CD8-positive, alpha-beta memory T cell (primary cell): Measurements from ENCODE around the gene MYORG. TPM values are rescaled to one million over a fixed set of nuclear protein-coding genes. Genes with fewer than 3 reads are reported as not detected.
"Not testable (repeated sequence)": the region's sequence is repeated elsewhere in the genome, so short reads cannot be mapped to it uniquely, and the experiment has no call there.

ENCODE experiments used
- CTCF ChIA-PET: fragments of 350-600 bp; sonication (Branson Sonifier 250); formaldehyde crosslinking; loops from one replicate; lab custom pipeline; 2021; ENCODE audit warnings: antibody characterized with exemption; lab: Charles Lee
- POLR2A ChIA-PET: fragments of 350-600 bp; sonication (Branson Sonifier 250); formaldehyde crosslinking; loops from one replicate; lab custom pipeline; 2021; ENCODE audit warnings: antibody characterized with exemption; lab: Charles Lee
- DNase-seq, 5 donors: peaks; one replicate each; pipeline versions ENCODE4 v3.0.0 to v3.0.0-alpha.2; 2020 to 2022; ENCODE audit warnings: mixed read lengths in 1 of 5
- H3K27ac ChIP-seq: one replicate; pipeline ENCODE4 v1.7.0; 2013; ENCODE audit warnings: low read depth, mild to moderate bottlenecking, low read length, moderate library complexity
- H3K27me3 ChIP-seq: 2 replicates; pipeline ENCODE4 v1.7.0; 2013; ENCODE audit warnings: low read length, mild to moderate bottlenecking; ENCODE audit not compliant: insufficient read depth, poor library complexity, severe bottlenecking
- H3K36me3 ChIP-seq: 2 replicates; pipeline ENCODE4 v1.7.0; 2013; ENCODE audit warnings: mild to moderate bottlenecking, low read length, moderate library complexity; ENCODE audit not compliant: insufficient read depth
- H3K4me1 ChIP-seq: 2 replicates; pipeline ENCODE4 v1.7.0; 2013; ENCODE audit warnings: mild to moderate bottlenecking, low read length, moderate library complexity; ENCODE audit not compliant: insufficient read depth
- H3K4me3 ChIP-seq: 2 replicates; pipeline ENCODE4 v1.7.0; 2013; ENCODE audit warnings: mild to moderate bottlenecking, low read length
- H3K9me3 ChIP-seq: 2 replicates; pipeline ENCODE4 v1.7.0; 2013; ENCODE audit warnings: mild to moderate bottlenecking, low read length
- H3K27ac Mint-ChIP-seq, 8 donors: one replicate each; pipeline ENCODE4 v1.8.0; 2020 to 2021; ENCODE audit warnings: mixed read lengths in 8 of 8, mild to moderate bottlenecking in 6 of 8, inconsistent platforms in 3 of 8, moderate library complexity in 3 of 8
- H3K27me3 Mint-ChIP-seq, 2 donors: one replicate each; pipeline ENCODE4 v1.8.0; 2020 to 2021; ENCODE audit warnings: mixed read lengths in 2 of 2, mild to moderate bottlenecking in 1 of 2, moderate library complexity in 1 of 2
- H3K36me3 Mint-ChIP-seq, 3 donors: one replicate each; pipeline ENCODE4 v1.8.0; 2020 to 2021; ENCODE audit warnings: mixed read lengths in 3 of 3, inconsistent platforms in 1 of 3, mild to moderate bottlenecking in 1 of 3
- H3K4me1 Mint-ChIP-seq, 3 donors: one replicate each; pipeline ENCODE4 v1.8.0; 2020 to 2021; ENCODE audit warnings: mixed read lengths in 3 of 3, inconsistent platforms in 1 of 3, mild to moderate bottlenecking in 1 of 3
- H3K4me3 Mint-ChIP-seq, 7 donors: one replicate each; pipeline ENCODE4 v1.8.0; 2020 to 2021; ENCODE audit warnings: mixed read lengths in 7 of 7, mild to moderate bottlenecking in 6 of 7, moderate library complexity in 4 of 7, inconsistent platforms in 2 of 7
- H3K9me3 Mint-ChIP-seq, 5 donors: one replicate each; pipeline ENCODE4 v1.8.0; 2020 to 2022; ENCODE audit warnings: mixed read lengths in 5 of 5, mild to moderate bottlenecking in 3 of 5, moderate library complexity in 2 of 5, inconsistent platforms in 1 of 5
- polyA plus RNA-seq: library from polyadenylated mRNA; unstranded; fragments of 300-500 nt; fragmentation: Illumina TruSeq; gene quantifications from one replicate; pipeline ENCODE4 v1.2.3, GENCODE V29; 2021
- total RNA-seq, 2 experiments: library from RNA; stranded (reverse); gene quantifications; one replicate each; pipeline ENCODE4 v1.2.3, GENCODE V29; 2021

Gene MYORG
- total and polyA plus RNA-seq, 3 experiments from 2014 or later: 0.67 to 2.4 (median 2.3) TPM

DNA sequence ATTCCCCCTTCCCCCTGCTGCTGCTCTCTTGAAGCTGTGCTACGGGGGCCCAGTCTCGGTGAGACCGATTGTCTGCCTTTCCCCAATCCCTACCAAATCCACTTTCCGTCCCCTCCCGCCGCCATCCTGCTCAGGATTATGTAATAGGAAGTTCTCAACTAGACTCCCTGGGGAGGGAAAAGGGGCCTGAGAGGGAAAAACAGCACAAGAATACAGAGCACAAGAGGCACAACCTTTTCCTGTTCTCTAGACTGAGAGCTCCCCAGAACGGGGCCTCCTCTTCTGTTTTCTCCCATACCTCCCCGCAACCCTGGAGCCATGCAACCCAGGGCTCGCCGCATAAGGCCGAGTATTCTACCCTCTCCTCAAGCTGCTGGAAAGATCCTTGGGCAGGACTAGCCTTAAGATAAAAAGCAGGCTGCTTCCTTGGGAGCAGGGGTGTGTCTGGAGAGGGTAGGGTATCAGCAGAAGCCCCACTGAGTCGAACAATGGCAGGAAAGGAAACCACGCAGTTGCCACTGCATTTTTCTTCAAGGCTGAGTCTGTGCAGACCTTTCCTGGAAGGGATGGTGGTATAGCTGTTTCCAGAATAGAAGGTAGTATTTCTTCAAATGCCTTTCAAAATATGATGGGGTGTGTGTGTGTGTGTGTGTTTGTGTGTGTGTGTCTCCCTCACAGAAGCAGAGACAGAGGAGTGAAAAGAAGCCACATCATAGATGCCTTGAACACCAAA lies 12.9 kb downstream of the MYORG start:
- POLR2A ChIA-PET: no interaction called here
- CTCF ChIA-PET: no interaction called here
- no peak overlapping the region for H3K4me3 Mint-ChIP-seq

DNA sequence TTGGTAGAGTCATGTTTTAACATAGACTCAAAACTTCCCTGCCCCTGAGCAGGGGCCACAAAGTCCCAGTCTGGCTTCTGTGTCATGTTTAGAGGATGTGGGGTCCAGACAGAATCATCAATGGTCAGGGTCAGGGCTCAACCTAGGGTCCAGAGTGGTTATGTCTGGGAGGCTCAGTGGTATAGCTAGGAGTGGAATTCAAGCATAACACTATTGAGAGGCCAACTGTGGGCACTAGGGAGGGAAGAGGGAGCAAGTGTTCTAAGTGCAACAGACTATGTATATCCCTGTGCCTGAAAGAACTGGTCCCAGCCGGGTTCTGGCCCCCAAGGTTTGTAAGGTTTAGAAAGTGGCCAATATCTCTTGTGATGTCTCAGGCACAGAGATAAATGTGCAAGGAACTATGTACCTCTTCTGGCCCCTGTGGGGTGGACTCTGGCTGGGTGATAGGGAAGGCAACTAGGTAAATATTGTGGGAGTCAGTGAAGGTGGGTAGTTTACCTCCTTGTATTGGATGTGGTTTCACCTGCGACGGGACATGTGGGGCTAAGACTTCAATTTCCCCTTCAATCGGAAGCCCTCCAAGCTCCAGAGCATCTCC lies 14.0 kb downstream of the MYORG start:
- H3K4me1 ChIP-seq: peaks cover 18% of the 10 kb centered on the region
- Mint-ChIP-seq H3K27me3 (no peaks in the 10 kb centered on the region), H3K36me3 (peaks cover 5% of the 10 kb centered on the region in 3 donors), H3K4me1 (peaks cover 0 to 7% (median 0%) of the 10 kb centered on the region in 3 donors), H3K4me3 (no peak overlapping the region), H3K9me3 (peaks cover 0 to 5% (median under 1%) of the 10 kb centered on the region in 5 donors), H3K27ac (no peak overlapping the region)
- DNase-seq: no peak
- POLR2A ChIA-PET: no interaction called here
- CTCF ChIA-PET: no interaction called here
- no peaks in the 10 kb centered on the region for H3K9me3 ChIP-seq
- H3K36me3 ChIP-seq: no peaks in the 10 kb centered on the region
- H3K4me3 ChIP-seq: no peak overlapping the region
- H3K27ac ChIP-seq: no peak overlapping the region
- no peaks in the 10 kb centered on the region for H3K27me3 ChIP-seq

More for the DNA sequence above, 12.9 kb downstream of the MYORG start:
- Mint-ChIP-seq H3K27me3 (no peaks in the 10 kb centered on the region), H3K36me3 (peaks cover 0 to 10% (median 0%) of the 10 kb centered on the region in 3 donors), H3K9me3 (no peaks in the 10 kb centered on the region), H3K4me1 (peaks cover 0 to 7% (median 0%) of the 10 kb centered on the region in 3 donors), H3K27ac (peak overlapping the region in 2 of 8 donors; percentile 20 to 64)
- H3K27me3 ChIP-seq: no peaks in the 10 kb centered on the region
- no peak overlapping the region for H3K27ac ChIP-seq
- no peak overlapping the region for H3K4me3 ChIP-seq
- H3K9me3 ChIP-seq: no peaks in the 10 kb centered on the region
- DNase-seq: peak in 1 of 5 donors; percentile 38
- H3K4me1 ChIP-seq: peaks cover 18% of the 10 kb centered on the region
- H3K36me3 ChIP-seq: no peaks in the 10 kb centered on the region

DNA sequence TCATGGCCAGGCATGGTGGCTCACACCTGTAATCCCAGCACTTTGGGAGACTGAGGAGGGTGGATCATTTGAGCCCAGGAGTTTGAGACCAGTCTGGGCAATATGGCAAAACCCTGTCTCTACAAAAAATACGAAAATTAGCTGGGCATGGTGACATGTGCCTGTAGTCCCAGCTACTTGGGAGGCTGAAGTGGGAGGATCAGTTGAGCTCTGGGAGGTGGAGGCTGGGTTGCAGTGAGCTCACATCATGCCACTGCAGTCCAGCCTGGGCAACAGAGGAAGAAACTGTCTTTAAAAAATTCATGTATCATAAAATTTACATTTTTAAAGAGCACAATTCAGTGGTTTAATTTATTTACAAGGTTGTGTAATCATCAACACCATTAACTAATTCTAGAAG lies 23.7 kb downstream of the MYORG start:
- peaks cover 8 to 23% (median 18%) of the 10 kb centered on the region in 5 donors for H3K9me3 Mint-ChIP-seq
- ChIA-PET POLR2A (interaction anchor here (0.6 kb wide), 1 partner anchor 154 kb away, joined by 3 read pairs; no protein-coding TSS in a partner anchor), CTCF (interaction anchor here (0.7 kb wide), 1 partner anchor 8 kb away, joined by 3 read pairs; no protein-coding TSS in a partner anchor)
- H3K9me3 ChIP-seq, H3K27ac Mint-ChIP-seq, H3K4me3 ChIP-seq, H3K36me3 ChIP-seq, H3K4me1 Mint-ChIP-seq, H3K27ac ChIP-seq, H3K4me3 Mint-ChIP-seq, H3K27me3 ChIP-seq, H3K27me3 Mint-ChIP-seq, DNase-seq, H3K4me1 ChIP-seq: not testable (repeated sequence)
- peaks cover 7 to 33% (median 29%) of the 10 kb centered on the region in 3 donors for H3K36me3 Mint-ChIP-seq

DNA sequence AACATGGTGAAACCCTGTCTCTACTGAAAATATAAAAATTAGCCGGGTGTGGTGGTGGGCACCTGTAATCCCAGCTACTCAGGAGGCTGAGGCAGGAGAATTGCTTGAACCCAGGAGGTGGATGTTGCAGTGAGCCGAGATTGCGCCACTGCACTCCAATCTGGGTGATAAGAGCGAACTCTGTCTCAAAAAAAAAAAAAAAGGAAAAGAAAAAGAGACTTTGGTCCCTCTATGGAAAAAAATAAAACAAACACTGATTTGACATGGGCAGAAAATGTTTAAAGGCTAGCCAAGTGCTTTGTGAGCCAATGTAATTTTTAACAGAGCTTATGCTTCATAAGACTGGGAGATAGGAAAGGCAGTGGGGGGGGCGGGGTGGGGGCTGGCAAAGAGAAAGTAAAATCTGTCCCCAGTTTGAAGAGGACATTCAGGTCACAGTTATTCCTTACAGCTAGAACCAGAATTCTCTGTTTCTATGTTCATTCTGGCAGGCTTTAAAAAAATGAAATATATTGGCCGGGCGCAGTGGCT lies 24.5 kb downstream of the MYORG start:
- H3K27ac Mint-ChIP-seq, H3K4me3 Mint-ChIP-seq, CTCF ChIA-PET, H3K4me1 Mint-ChIP-seq, DNase-seq, H3K9me3 ChIP-seq, H3K27me3 ChIP-seq, H3K27ac ChIP-seq, H3K27me3 Mint-ChIP-seq, H3K4me1 ChIP-seq, H3K36me3 ChIP-seq, H3K4me3 ChIP-seq: not testable (repeated sequence)
- peaks cover 7 to 33% (median 21%) of the 10 kb centered on the region in 3 donors for H3K36me3 Mint-ChIP-seq
- peaks cover 4 to 18% (median 13%) of the 10 kb centered on the region in 5 donors for H3K9me3 Mint-ChIP-seq
- POLR2A ChIA-PET: interaction anchor here (0.6 kb wide), 1 partner anchor 153 kb away, joined by 3 read pairs; no protein-coding TSS in a partner anchor

DNA sequence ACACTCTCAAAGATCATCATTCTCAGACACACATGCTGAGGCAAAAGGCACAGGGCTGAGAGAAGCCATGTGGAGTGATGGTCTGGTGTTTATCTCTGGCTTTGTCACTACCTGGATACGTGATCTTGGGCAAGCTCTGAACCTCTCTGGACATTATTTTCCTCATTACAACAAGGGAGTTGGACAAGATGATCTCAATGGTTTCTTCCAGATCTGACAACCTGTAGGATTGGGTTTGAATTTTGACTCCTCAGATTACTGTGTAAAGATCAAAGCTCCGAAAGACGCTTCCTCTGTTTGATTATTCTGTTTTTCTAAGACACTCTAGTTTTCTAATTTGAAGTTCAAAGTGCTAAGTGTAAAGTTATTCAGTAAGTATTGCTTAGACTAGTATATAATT lies 27.4 kb downstream of the MYORG start:
- ChIA-PET CTCF (no interaction called here), POLR2A (no interaction called here)
- Mint-ChIP-seq H3K27ac (no peak overlapping the region), H3K9me3 (no peaks in the 10 kb centered on the region), H3K4me3 (no peak overlapping the region), H3K27me3 (no peaks in the 10 kb centered on the region), H3K4me1 (no peaks in the 10 kb centered on the region), H3K36me3 (peaks cover 5 to 29% (median 7%) of the 10 kb centered on the region in 3 donors)
- Histone ChIP-seq H3K36me3 (no peaks in the 10 kb centered on the region), H3K27me3 (no peaks in the 10 kb centered on the region), H3K4me1 (no peaks in the 10 kb centered on the region), H3K4me3 (no peak overlapping the region), H3K9me3 (no peaks in the 10 kb centered on the region), H3K27ac (no peak overlapping the region)
- DNase-seq: no peak

DNA sequence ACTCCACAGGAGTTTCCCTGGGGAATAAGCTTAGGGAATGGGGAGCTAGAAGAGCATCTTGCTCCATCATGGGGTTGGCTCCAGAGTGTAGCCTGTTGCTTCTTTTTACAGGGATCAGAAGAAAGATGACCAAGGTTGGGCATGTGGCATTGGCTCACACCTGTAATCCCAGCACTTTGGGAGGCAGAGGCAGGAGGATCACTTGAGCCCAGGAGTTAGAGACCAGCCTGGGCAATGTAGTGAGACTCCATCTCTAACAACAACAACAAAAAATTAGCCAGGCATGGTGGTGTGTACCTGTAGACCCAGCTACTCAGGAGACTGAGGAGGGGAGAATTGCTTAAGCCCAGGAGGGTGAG lies 28.9 kb downstream of the MYORG start:
- H3K4me1 Mint-ChIP-seq: no peaks in the 10 kb centered on the region
- CTCF ChIA-PET: interaction anchor here (0.8 to 1.0 kb wide), 2 partner anchors 15 to 27 kb away, joined by 3 read pairs; no protein-coding TSS in a partner anchor
- H3K27ac Mint-ChIP-seq: no peak overlapping the region
- H3K27me3 Mint-ChIP-seq: no peaks in the 10 kb centered on the region
- H3K9me3 Mint-ChIP-seq: no peaks in the 10 kb centered on the region
- no peak overlapping the region for H3K4me3 Mint-ChIP-seq
- Histone ChIP-seq H3K9me3 (no peaks in the 10 kb centered on the region), H3K27ac (no peak overlapping the region), H3K36me3 (no peaks in the 10 kb centered on the region), H3K4me1 (no peaks in the 10 kb centered on the region), H3K4me3 (no peak overlapping the region), H3K27me3 (no peaks in the 10 kb centered on the region)
- H3K36me3 Mint-ChIP-seq: peaks cover 5 to 39% (median 7%) of the 10 kb centered on the region in 3 donors
- DNase-seq: no peak
- POLR2A ChIA-PET: no interaction called here

DNA sequence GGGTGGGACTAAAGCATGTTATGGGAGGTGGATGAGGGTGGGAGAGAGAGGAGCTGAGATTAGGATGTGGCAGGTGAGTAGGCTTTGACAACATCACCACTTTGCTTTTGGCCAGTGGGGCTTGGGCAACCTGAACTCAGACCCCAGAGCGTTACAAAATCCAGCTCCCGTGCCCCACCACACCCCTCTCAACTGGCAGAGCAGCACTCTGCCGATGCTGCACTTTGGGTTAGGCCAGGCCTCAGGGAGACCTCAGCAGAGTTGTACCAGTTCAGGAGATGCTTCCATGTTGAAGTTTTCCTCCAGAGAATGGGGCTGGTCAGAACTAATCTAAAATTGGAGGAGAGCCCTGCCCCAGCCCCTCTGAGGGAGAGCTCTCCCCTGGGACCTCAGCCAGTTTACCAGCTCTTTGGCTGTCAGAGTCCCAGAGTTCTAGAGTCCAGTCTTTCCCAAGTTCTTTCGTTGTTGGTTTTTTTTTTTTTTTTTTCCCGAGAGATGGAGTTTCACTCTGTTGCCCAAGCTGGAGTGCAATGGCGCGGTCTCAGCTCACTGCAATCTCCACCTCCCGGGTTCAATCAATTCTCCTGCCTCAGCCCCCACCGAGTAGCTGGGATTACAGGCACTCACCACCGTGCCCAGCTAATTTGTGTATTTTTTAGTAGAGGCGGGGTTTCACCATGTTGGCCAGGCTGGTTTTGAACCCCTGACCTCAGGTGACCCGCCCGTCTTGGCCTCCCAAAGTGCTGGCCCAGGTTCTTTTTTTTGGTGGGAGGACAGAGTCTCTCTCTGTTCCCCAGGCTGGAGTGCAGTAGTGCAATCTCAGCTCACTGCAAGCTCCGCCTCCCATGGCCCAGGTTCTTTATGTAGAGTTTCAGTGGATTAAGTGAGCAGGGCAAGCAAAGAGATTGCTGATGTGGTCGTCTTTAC lies 29.6 kb downstream of the MYORG start:
- no peaks in the 10 kb centered on the region for H3K27me3 ChIP-seq
- H3K27ac Mint-ChIP-seq: no peak overlapping the region
- no peak overlapping the region for H3K4me3 ChIP-seq
- ChIA-PET POLR2A (no interaction called here), CTCF (interaction anchor here (0.8 to 1.0 kb wide), 2 partner anchors 14 to 28 kb away, joined by 3 read pairs; no protein-coding TSS in a partner anchor)
- H3K36me3 ChIP-seq: peaks cover 4% of the 10 kb centered on the region
- H3K27ac ChIP-seq: no peak overlapping the region
- H3K9me3 ChIP-seq: no peaks in the 10 kb centered on the region
- no peaks in the 10 kb centered on the region for H3K4me1 Mint-ChIP-seq
- peaks cover 5 to 44% (median 7%) of the 10 kb centered on the region in 3 donors for H3K36me3 Mint-ChIP-seq
- DNase-seq: no peak
- no peaks in the 10 kb centered on the region for H3K9me3 Mint-ChIP-seq
- H3K4me1 ChIP-seq: no peaks in the 10 kb centered on the region
- no peaks in the 10 kb centered on the region for H3K27me3 Mint-ChIP-seq
- no peak overlapping the region for H3K4me3 Mint-ChIP-seq
